Activated T-cell treated with anti-CD3 and anti-CD28 coated beads for 1 hour (primary cell): ENCODE results near the gene RNF150.
A peak's percentile ranks its signal among the peaks of the same experiment; 100 is the strongest.
"Not testable (repeated sequence)": the region's sequence is repeated elsewhere in the genome, so short reads cannot be mapped to it uniquely, and the experiment has no call there.

Experiments
- DNase-seq: peaks from one replicate; pipeline ENCODE4 v3.0.0-alpha.2; 2020; ENCODE audit warnings: low read depth

The RNF150 gene

DNA sequence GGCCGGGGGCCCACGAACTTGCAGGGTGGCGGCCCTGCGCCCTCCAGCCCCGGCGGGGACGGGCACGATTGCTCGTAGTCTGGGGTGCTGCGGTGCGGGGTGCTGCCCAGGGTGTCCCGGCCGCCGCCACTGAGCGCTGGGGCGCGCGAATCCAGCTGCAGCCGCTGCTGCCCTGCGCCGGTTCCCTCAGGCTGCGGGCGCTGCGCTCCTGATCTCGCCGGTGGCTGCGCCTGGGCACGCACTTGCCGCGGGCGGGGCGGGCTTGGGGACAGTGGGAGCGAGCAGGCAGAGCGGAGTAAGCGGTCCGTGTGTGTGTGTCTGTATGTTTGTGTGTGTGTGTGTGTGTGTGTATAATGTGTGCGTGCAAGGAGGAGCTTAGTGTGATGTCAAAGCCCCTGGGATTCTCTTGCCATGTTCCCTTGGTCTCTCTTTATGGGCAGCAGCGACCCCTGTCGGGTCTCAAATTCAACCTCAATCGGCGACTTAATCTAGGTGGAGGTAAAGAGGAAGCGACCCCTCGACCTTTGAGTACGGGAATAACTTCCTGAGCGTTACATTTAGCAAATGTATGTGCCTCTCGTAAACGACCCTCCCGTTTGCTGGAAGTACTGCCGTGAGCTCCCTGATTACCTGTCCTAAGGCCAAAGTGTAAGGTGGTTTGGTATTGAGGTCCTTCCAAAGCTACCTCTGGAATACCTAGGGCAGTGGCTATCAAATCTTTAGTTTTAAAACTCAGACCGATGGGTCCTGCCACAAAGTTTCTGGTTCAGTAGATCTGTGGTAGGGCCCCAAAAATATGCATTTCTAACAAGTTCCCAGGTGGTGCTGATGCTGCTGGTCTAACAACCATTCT lies at the start of gene RNF150:
RNF150 (minus strand) TSS at position 324 of the 853 bp plus-strand sequence.
- peak; percentile 8 for DNase-seq

DNA sequence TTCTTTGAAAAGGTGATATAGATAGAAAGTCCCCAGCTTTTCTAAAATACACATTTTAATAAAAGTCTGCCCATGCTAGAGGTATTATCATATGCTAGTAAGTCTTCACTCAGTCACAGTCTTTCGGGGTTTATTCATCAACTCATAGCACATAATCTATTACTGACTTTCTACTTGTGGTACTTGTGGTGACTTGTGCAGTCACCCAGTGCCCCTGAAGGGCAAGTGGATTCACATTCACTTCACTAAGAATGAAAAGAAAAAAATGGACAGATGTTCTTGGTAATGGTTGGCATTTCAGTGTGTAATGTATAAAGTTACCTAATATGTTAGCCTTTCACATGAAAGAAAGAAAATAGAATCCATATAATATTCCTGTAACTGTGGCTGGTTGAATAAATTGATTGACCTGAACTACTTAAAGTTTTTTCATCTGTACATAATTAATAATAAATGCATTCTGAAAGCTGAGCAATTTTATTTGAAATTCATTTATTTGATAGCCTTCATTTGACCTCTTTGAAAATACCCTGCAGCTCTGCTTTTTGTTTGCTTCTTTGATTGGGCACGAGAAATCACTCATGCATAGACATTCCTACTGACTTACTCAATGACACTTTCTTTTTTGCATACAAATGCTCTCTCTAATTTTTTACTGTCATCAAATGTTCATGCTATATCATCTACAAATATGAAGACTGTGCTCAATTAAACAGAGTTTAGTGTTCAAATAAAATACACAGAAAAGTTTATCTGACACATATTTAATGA lies 47.9 kb upstream of the RNF150 start:
- DNase-seq = no peak

DNA sequence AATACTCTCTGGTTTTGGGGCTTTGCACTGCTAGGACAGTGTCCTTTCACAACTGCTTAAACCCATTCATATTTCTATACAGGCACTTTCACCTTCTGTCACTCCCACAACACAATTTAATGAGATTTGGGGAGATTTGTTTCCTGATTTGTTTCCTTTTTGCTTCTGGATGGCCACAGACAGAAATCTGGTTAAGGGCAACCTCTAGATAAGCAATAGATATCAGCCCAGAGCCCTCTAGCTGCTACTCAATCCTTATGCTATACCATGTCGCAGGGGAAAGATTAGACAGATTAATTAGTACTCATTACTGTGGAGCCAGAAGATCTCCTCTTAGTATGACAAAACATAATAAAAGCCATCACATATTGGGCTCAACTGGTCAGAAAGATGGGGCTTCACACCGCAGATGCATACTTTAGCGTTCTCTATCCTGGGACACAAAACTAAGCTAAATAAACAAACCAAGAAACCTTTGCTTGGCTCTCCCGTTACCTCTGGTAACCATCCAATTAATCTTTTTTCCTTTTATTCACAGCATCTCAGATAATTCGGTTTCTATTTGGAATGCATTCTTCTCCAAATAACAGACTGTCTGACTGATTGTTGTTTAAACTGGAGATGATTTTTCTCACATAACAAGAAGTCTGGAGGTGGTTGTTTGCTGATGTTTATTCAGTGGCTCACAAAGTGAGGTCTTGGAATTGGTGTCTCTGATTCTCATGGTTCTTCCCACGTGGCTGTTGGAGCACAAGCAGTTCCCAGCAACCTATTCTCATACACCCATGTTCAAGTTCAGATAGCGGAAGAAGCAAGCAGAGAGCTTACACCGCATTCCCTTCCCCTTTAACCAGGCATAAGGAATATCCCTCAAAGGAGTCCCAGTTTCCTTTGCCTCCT lies 46.5 kb upstream of the RNF150 start:
- no peak for DNase-seq

DNA sequence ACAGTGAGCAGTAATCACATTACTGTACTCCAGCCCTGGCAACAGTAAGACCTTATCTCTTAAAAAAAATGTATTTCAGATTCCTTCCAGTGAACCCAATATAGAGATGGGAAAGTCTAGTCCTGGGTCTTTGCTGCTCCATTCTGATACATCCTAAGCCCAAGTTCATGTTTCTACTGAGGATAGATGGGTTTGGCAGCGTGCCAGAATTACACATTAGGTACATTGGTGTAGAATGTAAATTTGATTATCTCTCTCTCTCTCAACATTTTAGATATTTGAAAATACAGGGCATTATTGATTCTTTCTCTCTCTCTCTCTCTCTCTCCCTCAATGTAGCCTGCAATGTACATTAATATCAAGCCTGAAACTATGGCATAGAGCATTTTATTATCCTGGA lies 43.9 kb upstream of the RNF150 start:
- DNase-seq = no peak

DNA sequence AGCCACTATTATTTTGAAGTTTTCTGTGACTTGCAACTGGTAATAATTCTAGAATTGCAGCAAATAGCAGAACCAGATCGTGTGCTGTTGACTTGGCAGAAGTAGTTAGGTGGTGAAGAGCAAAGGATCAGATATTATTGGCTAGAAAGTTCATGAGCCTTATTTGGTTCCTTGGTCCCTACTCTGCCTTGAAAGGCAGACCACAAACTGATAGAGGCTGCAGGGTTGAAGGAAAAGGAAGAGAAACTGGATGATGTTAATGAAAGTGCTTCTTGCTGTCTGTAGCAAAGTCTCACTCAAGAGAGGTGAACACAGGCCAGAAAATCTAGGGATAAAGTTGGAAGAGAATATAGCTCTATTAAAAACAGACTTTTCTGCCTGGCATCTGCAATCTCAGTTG lies 41.2 kb upstream of the RNF150 start:
- DNase-seq = no peak

DNA sequence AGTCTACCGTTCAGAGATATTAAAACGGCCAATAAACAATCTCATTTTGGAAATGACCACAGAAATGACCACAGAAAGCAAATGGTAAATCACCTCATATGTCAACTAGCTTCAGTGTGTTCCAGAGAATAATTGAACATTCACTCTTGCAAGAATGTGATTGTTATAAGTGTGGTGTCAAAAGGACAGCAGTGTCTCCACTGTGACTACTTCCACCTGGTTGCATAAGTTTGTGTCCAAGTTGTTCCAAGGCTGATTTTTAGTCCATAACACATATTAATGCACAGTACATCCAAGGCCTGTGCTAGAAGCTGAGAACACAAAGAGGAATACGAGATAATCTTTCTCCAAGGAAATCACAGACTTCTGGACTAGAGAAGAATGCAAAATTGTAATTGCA lies 37.4 kb upstream of the RNF150 start:
- DNase-seq = no peak

DNA sequence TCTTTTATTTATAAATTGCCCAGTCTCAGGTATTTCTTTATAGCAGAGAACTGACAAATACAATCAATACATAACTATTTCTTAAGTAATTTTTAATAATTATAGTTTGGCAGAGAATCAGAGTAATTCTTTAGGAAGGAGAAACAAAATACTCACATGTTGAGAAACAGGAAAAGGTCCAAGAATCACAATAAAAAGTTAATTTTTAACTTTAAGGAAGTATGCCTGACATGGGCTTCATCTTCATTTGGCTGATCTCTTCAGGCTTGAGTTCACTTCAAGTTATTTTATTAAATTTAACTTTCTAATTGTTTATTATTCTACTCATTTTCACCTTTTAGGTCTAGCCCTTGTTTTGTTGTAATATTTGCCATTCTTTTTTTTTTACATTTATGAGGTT lies 36.1 kb upstream of the RNF150 start:
- no peak for DNase-seq

DNA sequence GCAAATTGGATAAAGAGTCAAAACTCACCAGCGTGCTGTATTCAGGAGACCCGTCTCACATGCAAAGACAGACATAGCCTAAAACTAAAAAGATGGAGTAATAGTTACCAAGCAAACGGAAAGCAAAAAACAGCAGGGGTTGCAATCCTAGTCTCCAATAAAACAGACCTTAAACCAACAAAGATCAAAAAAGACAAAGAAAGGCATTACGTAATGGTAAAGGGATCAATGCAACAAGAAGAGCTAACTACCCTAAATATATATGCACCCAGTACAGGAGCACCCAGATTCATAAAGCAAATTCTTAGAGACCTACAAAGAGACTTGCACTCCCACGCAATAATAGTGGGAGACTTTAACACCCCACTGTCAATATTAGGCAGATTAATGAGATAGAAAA lies 31.7 kb upstream of the RNF150 start:
- not testable (repeated sequence) for DNase-seq

DNA sequence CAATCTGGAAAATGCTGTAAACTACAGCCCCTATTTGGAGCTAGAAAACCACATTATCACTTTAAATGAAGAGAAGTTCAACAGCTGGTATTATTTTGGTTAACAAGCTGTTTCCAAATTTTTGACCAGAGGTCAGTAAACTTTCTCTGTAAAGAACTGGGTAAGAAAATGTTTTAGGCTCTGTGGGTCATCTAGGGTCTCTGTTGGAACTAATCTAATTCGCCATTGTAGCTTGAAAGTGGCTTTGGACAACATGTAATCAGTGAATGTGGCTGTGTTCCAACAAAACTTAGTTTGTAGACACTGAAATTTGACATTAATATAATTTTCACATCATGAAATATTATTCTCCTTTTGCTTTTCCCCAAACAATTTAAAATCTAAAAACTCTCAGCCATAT lies 25.8 kb upstream of the RNF150 start:
- DNase-seq = no peak

DNA sequence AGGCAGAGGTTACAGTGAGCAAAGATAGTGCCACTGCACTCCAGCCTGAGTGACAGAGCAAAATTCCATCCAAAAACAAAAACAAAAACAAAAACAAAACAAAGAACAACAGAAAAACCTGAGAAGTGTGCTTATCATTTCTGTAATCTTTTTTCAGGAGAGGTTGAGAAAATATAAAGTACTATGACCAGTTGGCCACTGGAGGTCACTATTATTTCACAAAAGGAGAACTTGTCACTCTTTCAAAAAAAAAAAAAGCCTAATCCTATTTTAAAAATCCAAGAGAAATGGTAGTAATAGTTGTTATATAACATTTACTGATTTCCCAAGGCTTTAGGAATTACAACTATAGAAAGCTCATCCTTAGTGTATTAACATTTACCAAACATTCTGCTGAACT lies 24.9 kb upstream of the RNF150 start:
- no peak for DNase-seq

DNA sequence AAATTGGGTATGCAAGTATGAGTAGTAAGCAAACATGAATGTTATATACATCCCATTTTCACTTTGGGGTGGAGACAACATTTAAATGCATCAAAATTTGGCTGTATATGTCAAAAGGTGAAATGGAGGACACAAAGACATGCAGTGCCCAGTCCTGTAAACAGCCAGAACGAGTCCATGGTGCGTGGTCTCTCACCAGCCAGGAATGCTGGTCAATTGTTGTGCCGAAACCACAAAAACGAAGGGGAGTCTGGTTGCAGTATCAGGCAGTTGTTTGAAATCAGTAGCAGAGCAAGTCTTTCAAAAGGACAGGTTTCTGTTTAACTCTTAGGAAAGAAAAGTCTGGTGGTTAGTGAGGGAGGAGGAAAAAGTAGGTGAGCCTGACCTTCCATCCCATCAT lies 22.3 kb upstream of the RNF150 start:
- DNase-seq = no peak

DNA sequence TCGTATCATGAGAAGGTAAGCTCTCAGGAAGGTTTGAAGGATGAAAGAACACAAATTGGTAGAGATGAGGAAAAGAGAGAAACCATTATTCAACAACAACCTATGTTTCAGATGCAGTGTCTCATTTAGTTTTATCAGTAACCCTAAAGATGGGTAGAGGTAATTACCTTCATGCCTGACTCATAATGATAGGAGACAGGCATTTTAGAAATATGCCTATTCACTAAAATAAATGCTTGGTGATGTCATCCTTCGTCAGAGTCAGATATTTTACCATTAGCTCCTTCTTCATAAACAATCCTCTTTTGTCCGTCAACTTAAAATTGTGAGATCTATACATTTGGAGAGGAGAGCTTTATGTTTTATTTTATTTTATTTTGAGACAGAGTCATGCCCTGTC lies 21.5 kb upstream of the RNF150 start:
- no peak for DNase-seq

DNA sequence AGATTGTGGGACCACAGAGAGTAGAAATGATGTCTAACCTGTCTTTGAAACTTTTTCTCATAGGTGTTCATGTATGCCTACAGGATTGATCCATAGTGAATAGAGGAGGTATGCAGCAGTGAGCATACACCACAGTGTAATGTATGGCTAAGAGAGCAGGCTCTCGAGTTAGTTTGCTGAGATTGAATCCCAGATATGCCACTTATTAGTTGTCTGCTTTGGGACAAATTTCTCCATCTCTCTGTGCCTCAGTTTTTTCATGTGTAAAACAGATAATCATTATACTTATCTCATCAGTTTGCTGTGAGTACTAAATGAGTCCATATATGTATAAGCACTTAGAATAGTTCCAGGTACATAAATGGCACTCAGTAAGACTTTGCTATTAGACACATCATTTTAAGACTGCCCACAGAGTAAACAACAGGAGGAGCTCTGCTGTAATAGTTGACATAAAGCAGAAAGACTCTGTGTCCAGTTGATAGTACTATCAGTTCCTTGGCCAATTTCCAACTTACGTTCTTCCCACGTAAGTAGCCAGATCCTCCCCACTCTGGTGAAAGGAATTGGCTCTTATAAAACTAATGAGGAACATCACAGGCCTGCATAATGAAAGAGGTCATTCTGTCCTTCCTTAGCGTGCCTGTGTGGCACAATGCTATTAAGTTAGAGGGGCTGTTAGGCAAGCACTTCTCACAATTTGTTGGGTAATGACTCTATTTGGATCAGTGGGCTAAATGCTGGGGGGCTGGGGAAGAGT lies 20.7 kb upstream of the RNF150 start:
- no peak for DNase-seq

DNA sequence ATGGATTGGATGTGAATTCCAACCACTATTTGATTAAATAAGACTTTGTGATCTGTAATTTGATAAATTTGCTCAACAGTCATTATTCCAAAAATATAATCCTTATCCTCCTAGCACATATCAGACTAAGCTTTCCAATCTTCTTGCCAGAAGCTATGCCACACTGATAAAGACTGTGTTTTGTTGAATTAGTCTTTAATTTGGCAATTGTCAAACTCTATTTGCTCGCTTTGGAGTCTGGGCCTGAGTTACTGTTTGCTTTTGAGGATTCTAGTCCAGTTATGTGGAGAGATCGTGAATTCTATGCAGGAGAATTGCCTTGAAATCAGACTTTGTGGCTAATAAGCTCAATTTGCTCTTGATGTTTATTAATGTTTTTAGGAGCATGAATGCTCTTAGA lies 10.9 kb upstream of the RNF150 start:
- DNase-seq = no peak

DNA sequence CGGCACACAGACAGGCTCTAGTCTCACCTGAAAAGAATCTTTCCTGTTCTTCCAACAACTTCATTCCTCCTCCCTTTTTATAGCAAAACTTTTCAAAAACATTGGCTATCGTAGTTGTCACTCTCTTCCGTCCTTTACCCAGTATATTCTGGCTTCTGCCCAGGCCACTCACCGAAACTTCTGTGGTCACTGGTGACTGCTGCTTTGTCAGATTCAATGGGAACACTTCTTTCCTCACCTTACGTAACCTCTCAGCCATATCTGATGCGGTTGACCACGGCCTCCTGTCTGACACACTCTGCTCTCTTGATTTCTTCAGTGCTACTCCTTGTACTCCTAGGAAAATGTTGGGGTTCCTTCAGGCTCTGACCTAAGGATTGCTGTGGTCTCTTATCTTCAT lies 9.2 kb upstream of the RNF150 start:
- no peak for DNase-seq

DNA sequence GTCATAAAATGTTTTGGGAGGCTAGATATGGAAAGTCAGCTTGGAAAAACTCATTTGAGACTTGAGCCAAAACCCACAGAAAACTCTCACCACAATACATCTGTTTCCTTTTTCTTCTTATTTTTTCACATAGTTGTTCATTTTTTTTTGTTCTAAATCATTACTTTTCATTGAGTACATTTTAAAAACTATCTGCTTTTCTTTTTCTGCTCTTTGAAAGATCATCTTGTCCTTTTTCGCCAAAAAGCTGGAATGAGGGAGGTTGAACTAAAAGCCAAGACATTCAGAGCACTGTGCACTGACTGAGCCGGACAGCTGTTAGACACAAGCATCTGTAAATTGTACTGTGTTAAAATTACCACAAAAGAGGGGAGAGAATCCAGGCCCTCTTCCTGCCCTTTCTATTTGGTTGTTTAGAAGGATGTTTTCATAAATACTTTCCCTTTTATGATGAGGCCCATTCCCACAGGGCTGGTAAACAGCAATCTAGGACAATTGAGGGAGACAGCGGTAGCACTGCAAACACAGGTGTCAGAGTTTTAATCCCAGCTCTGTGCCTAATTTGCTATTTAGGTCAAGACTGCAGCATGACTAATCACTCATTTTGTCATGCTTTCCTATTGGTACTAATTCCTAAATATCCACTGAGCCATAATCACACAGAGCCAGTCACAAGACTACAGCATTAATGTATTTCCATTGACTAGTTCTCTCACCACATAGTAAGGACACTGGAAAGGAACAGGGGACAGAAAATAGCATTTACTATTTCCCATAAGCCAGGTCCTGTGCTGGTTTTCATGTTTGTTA lies 7.3 kb upstream of the RNF150 start:
- DNase-seq = no peak

DNA sequence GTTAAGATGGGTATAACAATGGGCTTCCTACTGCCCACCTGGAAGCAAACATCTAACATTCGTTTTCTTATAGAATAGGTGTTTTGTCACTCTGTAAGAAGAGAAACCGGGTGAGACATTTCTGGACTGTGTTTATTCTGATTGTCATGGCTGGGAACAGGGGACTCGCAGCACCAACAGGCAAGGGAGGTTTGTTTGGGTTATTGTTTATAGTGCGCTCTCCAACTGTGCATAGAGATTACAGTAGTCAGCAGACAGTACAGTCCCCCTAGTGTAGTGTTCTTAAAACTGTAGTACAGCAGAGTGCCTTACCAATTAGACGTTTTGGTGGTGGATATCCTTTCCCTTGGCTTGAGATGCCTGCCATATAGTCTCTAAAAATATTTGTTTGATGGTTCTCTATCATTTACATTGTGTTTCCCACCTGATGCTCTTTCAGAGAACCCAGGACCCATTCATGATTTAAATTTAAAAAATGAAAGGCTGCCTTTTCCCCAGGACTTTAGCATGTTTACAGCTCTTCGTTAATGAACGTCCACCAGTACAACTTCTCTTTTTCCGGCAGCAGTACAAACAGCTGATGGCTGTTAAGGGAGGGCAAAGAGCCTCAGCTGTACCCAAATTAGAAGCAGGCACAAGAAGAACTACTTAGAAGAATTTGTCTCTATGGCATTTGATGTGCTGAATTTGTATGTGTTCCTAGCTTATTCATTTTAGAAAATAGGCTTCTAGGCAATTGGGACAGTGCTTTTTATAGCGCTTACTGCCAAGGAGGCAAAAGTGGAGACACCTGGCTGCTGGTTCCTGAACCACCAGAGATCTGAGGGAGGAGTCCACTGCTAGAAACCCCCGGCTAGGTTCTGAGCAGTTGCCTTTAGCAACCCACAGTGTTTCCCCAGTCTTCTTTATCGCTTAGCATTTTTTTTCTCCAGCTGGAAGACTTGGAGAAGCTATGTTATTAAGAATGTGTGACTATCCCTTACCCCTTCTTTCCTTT lies 1.0 kb upstream of the RNF150 start:
- no peak for DNase-seq

DNA sequence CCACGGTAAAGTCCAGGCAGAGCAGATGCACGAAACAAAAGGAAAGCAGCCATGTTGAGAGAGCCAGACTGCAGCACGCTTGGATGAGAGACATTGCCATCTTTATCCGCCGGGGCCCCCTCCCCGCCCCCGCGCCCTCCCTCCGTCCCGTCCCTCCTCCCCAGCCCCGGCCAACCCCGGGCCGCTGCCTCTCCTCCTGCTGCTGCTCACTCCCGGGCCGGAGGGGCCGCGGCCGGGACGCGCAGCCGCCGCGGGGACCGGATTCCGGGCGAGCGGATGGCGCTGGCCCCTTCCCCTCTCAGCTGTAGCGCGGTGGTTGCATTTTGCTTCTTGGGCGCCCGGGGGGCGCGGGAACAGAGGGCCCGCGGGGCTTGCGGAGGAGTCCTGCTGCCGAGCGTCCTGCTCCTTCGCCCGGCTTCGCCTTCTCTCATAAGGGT lies 542 bp downstream of the RNF150 start:
- no peak for DNase-seq

DNA sequence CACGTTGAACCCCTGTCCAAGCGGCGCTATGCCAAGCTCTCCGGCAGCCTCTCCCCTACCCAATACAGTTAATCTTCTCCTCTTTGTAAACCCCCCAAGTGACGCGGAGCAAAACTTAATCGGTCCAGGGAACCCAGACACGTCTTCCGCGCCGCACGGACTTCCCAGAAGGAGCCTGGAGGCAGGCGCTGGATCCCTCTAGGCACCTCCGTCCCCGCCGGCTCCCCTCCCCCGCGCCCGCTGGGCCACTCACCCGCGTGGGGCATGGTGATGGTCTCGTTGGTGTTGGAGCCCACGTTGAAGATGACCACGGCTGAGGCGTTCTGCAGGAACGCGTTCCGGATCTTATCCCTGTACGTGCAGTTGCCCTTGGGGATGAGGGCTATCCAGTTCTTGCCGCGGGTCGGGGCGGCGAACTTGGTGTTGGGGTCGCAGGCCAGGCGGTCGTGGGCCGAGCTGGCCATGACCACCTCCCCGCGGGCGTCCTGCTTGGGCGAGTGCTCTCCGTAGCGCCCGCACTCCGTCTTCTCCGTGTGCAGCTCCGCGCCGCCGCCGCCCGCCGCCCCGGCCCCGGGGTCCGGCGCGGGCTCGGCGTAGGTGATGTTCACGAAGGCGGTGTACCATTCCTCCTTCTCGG lies 1.1 kb downstream of the RNF150 start:
- no peak for DNase-seq
